Measurements from ENCODE around the gene CYP27B1. TPM values are rescaled to one million over a fixed set of nuclear protein-coding genes. Genes with fewer than 3 reads are reported as not detected.

CYP27B1 gene, protein sequence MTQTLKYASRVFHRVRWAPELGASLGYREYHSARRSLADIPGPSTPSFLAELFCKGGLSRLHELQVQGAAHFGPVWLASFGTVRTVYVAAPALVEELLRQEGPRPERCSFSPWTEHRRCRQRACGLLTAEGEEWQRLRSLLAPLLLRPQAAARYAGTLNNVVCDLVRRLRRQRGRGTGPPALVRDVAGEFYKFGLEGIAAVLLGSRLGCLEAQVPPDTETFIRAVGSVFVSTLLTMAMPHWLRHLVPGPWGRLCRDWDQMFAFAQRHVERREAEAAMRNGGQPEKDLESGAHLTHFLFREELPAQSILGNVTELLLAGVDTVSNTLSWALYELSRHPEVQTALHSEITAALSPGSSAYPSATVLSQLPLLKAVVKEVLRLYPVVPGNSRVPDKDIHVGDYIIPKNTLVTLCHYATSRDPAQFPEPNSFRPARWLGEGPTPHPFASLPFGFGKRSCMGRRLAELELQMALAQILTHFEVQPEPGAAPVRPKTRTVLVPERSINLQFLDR
- total RNA-seq, result 1 to 10 TPM in 2 of 4 donors, under 1 TPM in 1, not detected in 1; 0.40 to 2.5 (median 2.3) TPM

DNA sequence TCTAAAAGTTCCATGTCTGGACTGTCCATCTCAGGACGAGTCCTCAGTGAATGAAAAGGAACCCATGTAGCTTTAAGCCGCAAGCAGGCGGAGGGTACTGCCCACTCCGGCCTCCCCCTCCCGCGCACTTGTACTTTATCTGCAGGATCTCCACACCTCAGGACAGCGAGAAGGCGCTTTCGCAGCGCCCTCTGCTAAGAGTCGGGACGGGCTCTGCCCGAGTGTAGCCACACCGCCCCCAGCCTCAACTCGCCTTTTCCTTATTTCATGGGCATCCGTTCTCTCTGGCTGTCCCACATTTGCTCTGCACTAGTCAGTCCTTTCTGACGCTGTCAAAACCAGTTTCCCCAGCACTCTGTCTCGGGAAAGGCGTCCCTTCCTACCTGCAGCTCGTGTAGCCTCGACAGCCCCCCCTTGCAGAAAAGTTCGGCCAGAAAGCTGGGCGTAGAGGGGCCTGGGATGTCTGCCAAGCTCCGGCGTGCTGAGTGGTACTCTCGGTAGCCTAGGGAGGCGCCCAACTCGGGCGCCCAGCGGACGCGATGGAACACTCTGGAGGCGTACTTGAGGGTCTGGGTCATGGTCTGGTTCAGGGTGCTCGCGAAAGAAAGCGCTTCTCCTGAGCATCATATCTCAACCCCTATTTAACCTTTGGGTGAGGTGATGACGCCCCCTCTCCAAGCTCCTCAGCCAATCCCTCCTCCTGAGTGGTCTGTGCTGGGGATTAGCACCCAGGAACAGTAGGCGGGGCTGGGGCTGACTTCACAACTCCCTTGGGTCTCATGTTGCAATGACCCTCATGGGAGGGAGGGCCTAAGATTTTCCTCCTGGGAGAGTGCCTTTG, at the start of gene CYP27B1:
CYP27B1 (minus strand) TSS at position 615 of the 841 bp plus-strand sequence; CDS start at position 578, 37 bp downstream.
- H3K27me3 ChIP-seq, result peaks cover 43% of the 10 kb centered on the region
- H3K27ac ChIP-seq, result no peak within 1 kb of the TSS
- peaks cover 15 to 40% (median 38%) of the 10 kb centered on the region in 4 donors for H3K4me1 ChIP-seq

GRCh38 chr12:57816001-57816854, 49.4 kb upstream of the CYP27B1 start:
- intact Hi-C loops (cut with DNase I; ENCODE audit: low total_unique reads), result no loop called here
- Histone ChIP-seq H3K27me3 (no peaks in the 10 kb centered on the region), H3K4me3 (no peak overlapping the region), H3K4me1 (peaks cover 17 to 34% (median 24%) of the 10 kb centered on the region in 4 donors), H3K36me3 (peaks cover 0 to 8% (median 0%) of the 10 kb centered on the region in 4 donors), H3K9me3 (no peaks in the 10 kb centered on the region), H3K27ac (peak overlapping the region; percentile 37 to 70 (median 62))
- in situ Hi-C loops (cut with MboI; ENCODE audit: low pct_ligation_motif_present in 1 of 4, low pct_unique_long_range_greater_than_20kb in 1 of 4, low sequenced_read_pairs in 3 of 4), result no loop called here
- WGBS, 2 donors (ENCODE audit: low coverage in 1 of 2), result 32% methylated on average over 3 of the region's 3 CpGs; no CpG with 5 or more reads in 1 of the 2 donors
- TF ChIP-seq POLR2A (IDR thresholded peaks at IDR 0.05) (no peak), POLR2AphosphoS5 (IDR thresholded peaks at IDR 0.05) (no peak), EP300 (IDR thresholded peaks at IDR 0.05; ENCODE audit: low read depth) (no peak)
- TF ChIP-seq, protein P1, sequence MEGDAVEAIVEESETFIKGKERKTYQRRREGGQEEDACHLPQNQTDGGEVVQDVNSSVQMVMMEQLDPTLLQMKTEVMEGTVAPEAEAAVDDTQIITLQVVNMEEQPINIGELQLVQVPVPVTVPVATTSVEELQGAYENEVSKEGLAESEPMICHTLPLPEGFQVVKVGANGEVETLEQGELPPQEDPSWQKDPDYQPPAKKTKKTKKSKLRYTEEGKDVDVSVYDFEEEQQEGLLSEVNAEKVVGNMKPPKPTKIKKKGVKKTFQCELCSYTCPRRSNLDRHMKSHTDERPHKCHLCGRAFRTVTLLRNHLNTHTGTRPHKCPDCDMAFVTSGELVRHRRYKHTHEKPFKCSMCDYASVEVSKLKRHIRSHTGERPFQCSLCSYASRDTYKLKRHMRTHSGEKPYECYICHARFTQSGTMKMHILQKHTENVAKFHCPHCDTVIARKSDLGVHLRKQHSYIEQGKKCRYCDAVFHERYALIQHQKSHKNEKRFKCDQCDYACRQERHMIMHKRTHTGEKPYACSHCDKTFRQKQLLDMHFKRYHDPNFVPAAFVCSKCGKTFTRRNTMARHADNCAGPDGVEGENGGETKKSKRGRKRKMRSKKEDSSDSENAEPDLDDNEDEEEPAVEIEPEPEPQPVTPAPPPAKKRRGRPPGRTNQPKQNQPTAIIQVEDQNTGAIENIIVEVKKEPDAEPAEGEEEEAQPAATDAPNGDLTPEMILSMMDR (IDR thresholded peaks at IDR 0.05), result no peak
- no peak for DNase-seq

More for the DNA sequence above, at the start of gene CYP27B1:
- 12% methylated on average over 32 of the region's 38 CpGs; no CpG with 5 or more reads in 1 of the 2 donors for WGBS, 2 donors (ENCODE audit: low coverage in 1 of 2)
- Histone ChIP-seq H3K9me3 (no peaks in the 10 kb centered on the region), H3K4me3 (peak within 1 kb of the TSS in 3 of 4 donors; percentile 26 to 54 (median 41)), H3K36me3 (no peaks in the 10 kb centered on the region)
- no peak for DNase-seq
- intact Hi-C loops (cut with DNase I; ENCODE audit: low total_unique reads), result no loop called here
- in situ Hi-C loops (cut with MboI; ENCODE audit: low pct_ligation_motif_present in 1 of 4, low pct_unique_long_range_greater_than_20kb in 1 of 4, low sequenced_read_pairs in 3 of 4), result no loop called here
- TF ChIP-seq POLR2A (IDR thresholded peaks at IDR 0.05) (no peak), POLR2AphosphoS5 (IDR thresholded peaks at IDR 0.05) (no peak), EP300 (IDR thresholded peaks at IDR 0.05; ENCODE audit: low read depth) (no peak)
- TF ChIP-seq, protein P1 (IDR thresholded peaks at IDR 0.05), result no peak

DNA sequence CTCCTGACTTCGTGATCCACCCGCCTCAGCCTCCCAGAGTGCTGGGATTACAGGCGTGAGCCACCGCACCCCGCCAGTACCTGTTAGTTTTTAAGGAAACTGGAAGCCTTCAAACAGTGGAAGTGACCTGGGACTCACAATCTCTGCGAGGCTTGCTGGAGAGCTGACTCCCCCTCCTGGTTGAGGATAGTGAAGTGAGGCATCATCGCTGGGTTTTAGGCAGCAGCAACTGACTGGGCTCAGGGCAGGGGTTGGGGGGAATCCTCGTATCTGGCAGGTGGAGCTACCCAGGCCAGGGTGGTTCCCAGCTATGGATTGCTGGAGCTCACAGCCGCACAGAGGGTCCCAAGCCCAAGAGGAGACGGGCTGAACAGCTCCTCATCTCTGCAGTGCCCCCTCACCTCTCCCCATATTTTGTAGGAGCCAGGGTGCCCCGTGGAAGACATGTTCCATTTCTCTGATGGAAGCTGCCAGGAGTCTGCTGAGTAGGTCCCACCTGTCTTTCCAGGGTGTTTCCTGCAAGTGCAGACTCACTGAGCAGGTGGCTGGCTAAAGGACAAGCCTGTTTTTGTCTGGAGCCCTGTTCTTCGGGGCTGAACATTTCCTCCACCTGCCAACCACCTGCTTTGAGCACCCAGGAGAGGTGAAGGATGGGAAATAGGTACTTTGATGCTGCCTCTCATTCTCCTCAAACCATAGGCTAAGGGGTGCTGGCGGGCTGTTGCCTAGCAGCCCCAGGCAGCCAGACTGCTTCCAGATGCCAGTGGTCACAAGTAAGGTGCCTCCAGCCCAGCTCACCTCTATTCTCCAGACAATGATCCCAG, 48.5 kb upstream of the CYP27B1 start:
- no peak for DNase-seq
- peak overlapping the region in 1 of 4 donors; percentile 70 for H3K27ac ChIP-seq
- peaks cover 0 to 13% (median 0%) of the 10 kb centered on the region in 4 donors for H3K36me3 ChIP-seq
- in situ Hi-C loops (cut with MboI; ENCODE audit: low pct_ligation_motif_present in 1 of 4, low pct_unique_long_range_greater_than_20kb in 1 of 4, low sequenced_read_pairs in 3 of 4) (no loop called here), intact Hi-C loops (cut with DNase I; ENCODE audit: low total_unique reads) (no loop called here)
- TF ChIP-seq POLR2AphosphoS5 (IDR thresholded peaks at IDR 0.05), result no peak
- no peaks in the 10 kb centered on the region for H3K27me3 ChIP-seq
- no peaks in the 10 kb centered on the region for H3K9me3 ChIP-seq
- peaks cover 17 to 34% (median 24%) of the 10 kb centered on the region in 4 donors for H3K4me1 ChIP-seq
- H3K4me3 ChIP-seq, result no peak overlapping the region
- 71% methylated on average over 13 of the region's 13 CpGs; no CpG with 5 or more reads in 1 of the 2 donors for WGBS, 2 donors (ENCODE audit: low coverage in 1 of 2)
